LNCaP clone FGC (cell line): Measurements from ENCODE around the gene PPM1D.

Experiments used
- DNase-seq: peaks from one replicate; pipeline ENCODE4 v3.0.0-alpha.2; 2011; ENCODE audit warnings: low read depth
- H3K4me3 ChIP-seq: 2 replicates; pipeline ENCODE4 v1.5.1; 2011; ENCODE audit warnings: mild to moderate bottlenecking, low read depth, low read length, control low read depth
- TF ChIP-seq, protein P1 (sequence below): IDR thresholded peaks from 2 replicates; pipeline ENCODE4 v1.5.1; 2012; ENCODE audit warnings: mild to moderate bottlenecking; ENCODE audit not compliant: control insufficient read depth, insufficient read depth; ENCODE audit errors: extremely low read depth

The PPM1D gene

DNA sequence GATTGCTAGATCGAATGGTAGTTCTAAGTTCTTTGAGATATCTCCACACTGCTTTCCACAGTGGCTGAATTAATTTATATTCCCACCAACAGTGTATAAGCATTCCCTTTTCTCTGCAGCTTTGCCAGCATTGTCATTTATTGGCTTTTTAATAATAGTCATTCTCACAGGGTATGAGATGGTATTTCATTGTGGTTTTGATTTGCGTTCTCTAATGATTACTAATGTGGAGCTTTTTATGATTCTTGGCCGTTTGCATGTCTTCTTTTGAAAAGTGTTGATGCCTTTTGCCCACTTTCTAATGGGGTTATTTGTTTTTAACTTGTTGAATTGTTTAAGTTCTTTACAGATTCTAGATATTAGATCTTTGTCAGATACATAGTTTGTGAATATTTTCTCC lies 41.1 kb downstream of the PPM1D start:
- no peak for DNase-seq
- no peak overlapping the region for H3K4me3 ChIP-seq
- TF ChIP-seq, protein P1, sequence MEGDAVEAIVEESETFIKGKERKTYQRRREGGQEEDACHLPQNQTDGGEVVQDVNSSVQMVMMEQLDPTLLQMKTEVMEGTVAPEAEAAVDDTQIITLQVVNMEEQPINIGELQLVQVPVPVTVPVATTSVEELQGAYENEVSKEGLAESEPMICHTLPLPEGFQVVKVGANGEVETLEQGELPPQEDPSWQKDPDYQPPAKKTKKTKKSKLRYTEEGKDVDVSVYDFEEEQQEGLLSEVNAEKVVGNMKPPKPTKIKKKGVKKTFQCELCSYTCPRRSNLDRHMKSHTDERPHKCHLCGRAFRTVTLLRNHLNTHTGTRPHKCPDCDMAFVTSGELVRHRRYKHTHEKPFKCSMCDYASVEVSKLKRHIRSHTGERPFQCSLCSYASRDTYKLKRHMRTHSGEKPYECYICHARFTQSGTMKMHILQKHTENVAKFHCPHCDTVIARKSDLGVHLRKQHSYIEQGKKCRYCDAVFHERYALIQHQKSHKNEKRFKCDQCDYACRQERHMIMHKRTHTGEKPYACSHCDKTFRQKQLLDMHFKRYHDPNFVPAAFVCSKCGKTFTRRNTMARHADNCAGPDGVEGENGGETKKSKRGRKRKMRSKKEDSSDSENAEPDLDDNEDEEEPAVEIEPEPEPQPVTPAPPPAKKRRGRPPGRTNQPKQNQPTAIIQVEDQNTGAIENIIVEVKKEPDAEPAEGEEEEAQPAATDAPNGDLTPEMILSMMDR = no peak

DNA sequence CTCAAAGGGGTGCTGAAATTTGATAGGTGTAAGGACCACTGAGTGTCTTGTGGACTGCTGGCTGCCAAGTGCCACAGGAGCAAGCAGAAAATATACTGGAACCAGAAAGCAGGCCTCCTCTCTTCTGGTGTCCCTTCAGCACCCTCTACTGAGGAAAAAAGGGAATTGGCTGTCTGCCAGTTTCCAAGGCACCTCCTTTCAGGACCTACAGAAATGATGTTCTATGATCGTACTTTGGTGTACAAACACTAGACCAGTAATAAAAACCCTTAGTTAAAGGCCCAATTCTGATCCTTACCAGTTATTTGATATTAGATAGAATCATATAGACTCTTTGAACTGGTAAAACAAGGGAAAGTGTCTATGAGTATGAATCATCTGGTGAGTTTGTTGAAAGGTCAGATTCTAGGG lies 41.8 kb downstream of the PPM1D start:
- no peak overlapping the region for H3K4me3 ChIP-seq
- peak; percentile 71 for DNase-seq
- TF ChIP-seq, protein P1 = peak; percentile 66

DNA sequence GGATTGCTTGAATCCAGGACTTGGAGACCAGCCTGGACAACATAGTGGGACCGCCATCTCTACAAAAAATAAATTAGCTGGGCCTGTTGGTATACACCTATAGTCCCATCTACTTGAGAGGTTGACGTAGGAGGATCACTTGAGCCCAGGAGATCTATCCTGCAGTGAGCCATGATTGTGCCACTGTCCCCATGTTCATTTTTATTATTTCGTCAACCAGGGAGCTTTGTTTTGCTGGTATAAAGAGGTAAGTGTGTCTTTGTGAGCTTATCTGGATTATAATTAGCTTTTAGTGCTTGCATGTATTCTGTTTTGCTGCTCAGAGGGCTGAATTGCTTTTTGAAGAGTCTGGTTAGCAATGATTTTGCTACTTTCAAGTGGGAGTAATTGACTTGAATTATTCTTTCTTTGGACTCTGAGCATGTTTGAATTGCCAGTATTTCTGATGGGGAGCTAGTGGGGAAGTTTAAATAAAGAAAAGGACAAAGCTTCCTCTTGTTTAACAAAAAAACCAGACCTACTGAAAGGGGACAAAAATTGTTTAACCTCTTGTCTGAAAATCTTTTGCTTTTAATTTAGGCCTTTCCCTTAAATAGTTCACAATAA lies 46.0 kb downstream of the PPM1D start:
- TF ChIP-seq, protein P1 = no peak
- H3K4me3 ChIP-seq = no peak overlapping the region
- no peak for DNase-seq

DNA sequence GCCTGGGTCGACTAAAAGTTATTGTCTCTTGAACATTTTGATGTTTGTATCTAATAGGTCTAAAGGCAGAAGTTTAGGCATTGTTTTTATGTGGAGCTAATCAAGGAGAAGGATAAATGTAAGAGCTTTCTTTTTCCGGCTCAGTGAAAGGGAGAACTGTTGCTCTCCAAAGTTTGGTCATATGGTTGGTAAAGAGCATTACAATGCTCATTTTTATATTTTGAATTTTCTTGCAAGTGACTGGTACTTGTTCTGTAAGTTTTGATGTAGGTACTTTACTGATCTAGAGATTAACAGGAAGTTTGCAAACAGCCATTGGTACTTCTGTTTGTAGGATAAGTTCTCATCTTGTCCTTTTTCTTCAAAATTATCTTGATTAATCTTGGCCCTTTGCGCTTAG lies 46.7 kb downstream of the PPM1D start:
- no peak for DNase-seq
- TF ChIP-seq, protein P1 = no peak
- no peak overlapping the region for H3K4me3 ChIP-seq

DNA sequence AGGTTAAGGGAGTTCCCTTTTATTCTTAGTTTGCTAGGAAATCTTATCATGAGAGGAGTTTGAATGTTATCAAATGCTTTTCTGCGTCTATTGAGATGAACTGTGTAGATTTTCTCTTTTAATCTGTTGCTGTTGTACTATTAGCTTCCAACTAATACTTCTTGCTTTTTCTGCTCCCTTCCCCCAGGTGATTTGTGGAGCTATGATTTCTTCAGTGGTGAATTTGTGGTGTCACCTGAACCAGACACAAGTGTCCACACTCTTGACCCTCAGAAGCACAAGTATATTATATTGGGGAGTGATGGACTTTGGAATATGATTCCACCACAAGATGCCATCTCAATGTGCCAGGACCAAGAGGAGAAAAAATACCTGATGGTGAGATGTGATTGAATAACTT lies 47.7 kb downstream of the PPM1D start:
- H3K4me3 ChIP-seq = no peak overlapping the region
- no peak for DNase-seq
- TF ChIP-seq, protein P1 = no peak

DNA sequence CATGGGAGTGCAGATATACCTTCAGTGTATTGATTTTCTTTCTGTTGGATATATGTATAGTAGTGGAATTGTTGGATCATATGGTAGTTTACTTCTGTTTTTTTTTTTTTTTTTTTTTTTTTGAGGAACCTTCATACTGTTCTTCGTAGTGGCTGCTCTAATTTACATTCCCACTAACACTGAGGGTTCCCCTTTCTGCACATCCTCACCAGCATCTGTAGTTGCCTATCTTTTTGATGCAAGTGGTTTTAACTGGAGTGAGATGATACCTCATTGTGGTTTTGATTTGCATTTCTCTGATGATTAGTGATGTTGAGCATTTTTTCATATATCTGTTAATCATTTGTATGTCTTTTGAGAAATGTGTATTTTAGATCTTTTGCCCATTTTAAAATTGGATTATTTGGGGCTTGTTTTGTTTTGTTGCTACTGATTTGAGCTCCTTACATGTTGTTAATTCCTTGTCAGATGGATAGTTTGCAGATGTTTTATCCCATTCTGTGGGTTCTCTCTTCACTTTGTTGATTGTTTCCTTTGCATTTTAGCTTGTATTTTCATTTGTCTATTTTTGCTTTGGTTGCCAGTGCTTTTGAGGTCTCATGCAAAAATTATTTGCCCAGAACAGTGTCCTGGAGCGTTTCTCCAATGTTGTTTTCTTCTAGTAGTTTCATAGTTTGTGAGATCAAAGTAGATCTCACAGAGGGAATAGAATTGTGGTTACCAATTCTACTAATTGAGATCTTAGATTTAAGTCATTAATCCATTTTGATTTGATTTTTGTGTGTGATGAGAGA lies 52.7 kb downstream of the PPM1D start:
- no peak overlapping the region for H3K4me3 ChIP-seq
- TF ChIP-seq, protein P1 = no peak
- no peak for DNase-seq
